H1 (cell line): ENCODE results near the gene GJA10. TPM values are rescaled to one million over a fixed set of nuclear protein-coding genes. Genes with fewer than 3 reads are reported as not detected.

Experiments used
- CTCF ChIA-PET: fragments of 300-600 bp; sonication (Branson Sonifier 250); formaldehyde crosslinking; loops from one replicate; lab custom pipeline; 2021; ENCODE audit not compliant: partially characterized antibody; lab: Charles Lee
- POLR2A ChIA-PET: fragments of 300-600 bp; sonication (Branson Sonifier 250); formaldehyde crosslinking; loops from one replicate; lab custom pipeline; 2021; ENCODE audit warnings: inconsistent platforms; ENCODE audit not compliant: partially characterized antibody; lab: Charles Lee
- DNase-seq, 2 experiments: peaks; one replicate each; pipeline versions ENCODE4 v3.0.0 to v3.0.0-alpha.2; 2010 to 2022; ENCODE audit warnings: low spot score in 2 of 2, low read depth in 1 of 2, mixed read lengths in 1 of 2
- FAIRE-seq: peaks from 2 replicates; lab custom pipeline; 2011; peaks lifted over from hg19 to GRCh38; lab: Jason Lieb, UNC
- H2AFZ ChIP-seq: 2 replicates; pipeline ENCODE4 v1.8.1; 2012; ENCODE audit warnings: low read length, inconsistent platforms
- H2AK5ac ChIP-seq: 2 replicates; pipeline ENCODE4 v1.6.1; 2013; ENCODE audit warnings: low read depth, low read length
- H2BK120ac ChIP-seq: replicated peaks from 2 replicates; pipeline ENCODE3; 2013; ENCODE audit warnings: low read depth, low read length, inconsistent platforms
- H2BK12ac ChIP-seq: 2 replicates; pipeline ENCODE4 v1.6.1; 2013; ENCODE audit warnings: low read depth, low read length
- H2BK15ac ChIP-seq: 2 replicates; pipeline ENCODE4 v1.6.1; 2013; ENCODE audit warnings: low read length
- H2BK20ac ChIP-seq: 2 replicates; pipeline ENCODE4 v1.6.1; 2013; ENCODE audit warnings: low read length
- H2BK5ac ChIP-seq: 2 replicates; pipeline ENCODE4 v1.6.1; 2013; ENCODE audit warnings: low read depth, low read length
- H3K14ac ChIP-seq: 2 replicates; pipeline ENCODE4 v1.6.1; 2013; ENCODE audit warnings: inconsistent platforms; ENCODE audit not compliant: insufficient read length
- H3K18ac ChIP-seq: 2 replicates; pipeline ENCODE4 v1.6.1; 2013; ENCODE audit warnings: low read length; ENCODE audit errors: extremely low read depth
- H3K23ac ChIP-seq: 2 replicates; pipeline ENCODE4 v1.6.1; 2013; ENCODE audit warnings: inconsistent platforms; ENCODE audit not compliant: insufficient read length
- H3K23me2 ChIP-seq: 2 replicates; pipeline ENCODE4 v1.6.1; 2013; ENCODE audit warnings: low read depth, low read length
- H3K27ac ChIP-seq: 2 replicates; pipeline ENCODE4 v1.6.1; 2011; ENCODE audit warnings: low read depth, low read length, inconsistent platforms
- H3K27me3 ChIP-seq, 4 experiments: replicated peaks in 1 of 4; 1 replicate in 1 of 4; 2 replicates in 3 of 4; pipeline versions ENCODE4 v1.6.1 to v1.8.1; 2011 to 2013; ENCODE audit warnings: low read length in 3 of 4, mild to moderate bottlenecking in 3 of 4, inconsistent platforms in 2 of 4, mixed read lengths in 2 of 4, moderate library complexity in 1 of 4; ENCODE audit not compliant: control insufficient read depth in 3 of 4, insufficient read depth in 3 of 4; ENCODE audit errors: extremely low read depth in 1 of 4
- H3K36me3 ChIP-seq, 4 experiments: 2 replicates each; pipeline versions ENCODE4 v1.6.1 to v1.8.1; 2011 to 2013; ENCODE audit warnings: mild to moderate bottlenecking in 4 of 4, low read length in 3 of 4, moderate library complexity in 2 of 4, control low read depth in 1 of 4, inconsistent platforms in 1 of 4; ENCODE audit not compliant: insufficient read depth in 4 of 4, control insufficient read depth in 2 of 4
- H3K4ac ChIP-seq: replicated peaks from 2 replicates; pipeline ENCODE3; 2013; ENCODE audit warnings: low read length, low read depth, mixed read lengths, inconsistent platforms; ENCODE audit not compliant: insufficient read length
- H3K4me1 ChIP-seq, 4 experiments: replicated peaks in 1 of 4; 1 replicate in 1 of 4; 2 replicates in 3 of 4; pipeline versions ENCODE4 v1.6.1 to v1.8.1; 2011 to 2013; ENCODE audit warnings: low read length in 3 of 4, inconsistent platforms in 2 of 4, mixed read lengths in 1 of 4; ENCODE audit not compliant: insufficient read depth in 4 of 4, control insufficient read depth in 3 of 4
- H3K4me2 ChIP-seq, 2 experiments: 2 replicates each; pipeline versions ENCODE4 v1.6.1 to v1.8.1; 2011 to 2013; ENCODE audit warnings: low read depth in 2 of 2, low read length in 2 of 2, control low read depth in 1 of 2, inconsistent platforms in 1 of 2, mild to moderate bottlenecking in 1 of 2; ENCODE audit not compliant: insufficient read depth in 1 of 2
- H3K4me3 ChIP-seq, 4 experiments: fragments of 200-600, 300-600 bp in 1 of 4; sonication (generic), shearing (Covaris generic), sonication (Bioruptor Twin) in 1 of 4; 2 replicates each; pipeline versions ENCODE4 v1.5.1 to v1.8.1; 2011 to 2016; ENCODE audit warnings: low read length in 4 of 4, low read depth in 3 of 4, control low read depth in 2 of 4, inconsistent platforms in 2 of 4, mild to moderate bottlenecking in 2 of 4, mixed read lengths in 1 of 4, moderate library complexity in 1 of 4; ENCODE audit not compliant: insufficient read depth in 2 of 4; ENCODE audit errors: extremely low read depth in 1 of 4
- H3K56ac ChIP-seq: replicated peaks from 2 replicates; pipeline ENCODE3; 2013; ENCODE audit warnings: low read depth, mild to moderate bottlenecking, mixed read lengths, low read length, inconsistent platforms; ENCODE audit not compliant: insufficient read length
- H3K79me1 ChIP-seq: 2 replicates; pipeline ENCODE4 v1.6.1; 2013; ENCODE audit warnings: low read depth, low read length, control low read depth
- H3K79me2 ChIP-seq, 2 experiments: 2 replicates each; pipeline versions ENCODE4 v1.6.1 to v1.8.1; 2012 to 2013; ENCODE audit warnings: low read length in 2 of 2, mild to moderate bottlenecking in 2 of 2, inconsistent platforms in 1 of 2; ENCODE audit not compliant: insufficient read depth in 2 of 2, control insufficient read depth in 1 of 2
- H3K9ac ChIP-seq, 4 experiments: replicated peaks in 1 of 4; 1 replicate in 1 of 4; 2 replicates in 3 of 4; pipeline versions ENCODE4 v1.6.1 to v1.8.1; 2011 to 2013; ENCODE audit warnings: low read depth in 3 of 4, low read length in 3 of 4, control low read depth in 2 of 4, mild to moderate bottlenecking in 2 of 4, moderate library complexity in 2 of 4, inconsistent platforms in 1 of 4; ENCODE audit errors: extremely low read depth in 1 of 4
- H3K9me3 ChIP-seq, 2 experiments: 2 replicates each; pipeline versions ENCODE4 v1.6.1 to v1.8.1; 2012 to 2013; ENCODE audit warnings: mild to moderate bottlenecking in 2 of 2, moderate library complexity in 2 of 2, control low read depth in 1 of 2, inconsistent platforms in 1 of 2, low read depth in 1 of 2, low read length in 1 of 2, mixed read lengths in 1 of 2; ENCODE audit not compliant: insufficient read depth in 2 of 2
- H4K20me1 ChIP-seq, 2 experiments: replicated peaks in 1 of 2; 2 replicates each; pipeline versions ENCODE3 to v1.8.1; 2011 to 2013; ENCODE audit warnings: inconsistent platforms in 2 of 2, low read length in 2 of 2, mild to moderate bottlenecking in 1 of 2; ENCODE audit not compliant: insufficient read depth in 2 of 2, control insufficient read depth in 1 of 2
- H4K5ac ChIP-seq: 2 replicates; pipeline ENCODE4 v1.6.1; 2013; ENCODE audit warnings: low read length, low read depth, mixed read lengths, inconsistent platforms; ENCODE audit not compliant: insufficient read length
- H4K8ac ChIP-seq: 2 replicates; pipeline ENCODE4 v1.8.0; 2013; ENCODE audit warnings: mild to moderate bottlenecking, moderate library complexity, low read length, inconsistent platforms; ENCODE audit not compliant: insufficient read depth; ENCODE audit errors: extremely low read depth
- H4K91ac ChIP-seq: replicated peaks from 2 replicates; pipeline ENCODE3; 2013; ENCODE audit warnings: low read length, mixed read lengths, inconsistent platforms; ENCODE audit not compliant: insufficient read length
- CBX5 ChIP-seq: fragments of 300-800, 300-1000 bp; sonication (generic); IDR thresholded peaks from 2 replicates; pipeline ENCODE4 v1.7.1; 2016; ENCODE audit warnings: antibody characterized with exemption, low read length, low read depth
- CTCF ChIP-seq, 3 experiments: IDR thresholded peaks; 1 replicate in 2 of 3; 2 replicates in 1 of 3; pipeline versions ENCODE4 v1.5.1 to v1.6.1; 2011; ENCODE audit warnings: low read length in 3 of 3, mild to moderate bottlenecking in 3 of 3, inconsistent platforms in 2 of 3, low read depth in 1 of 3, moderate library complexity in 1 of 3; ENCODE audit not compliant: insufficient read depth in 1 of 3; ENCODE audit errors: control extremely low read depth in 1 of 3
- EP300 ChIP-seq, 2 experiments: IDR thresholded peaks; 1 replicate in 1 of 2; 2 replicates in 1 of 2; pipeline ENCODE4 v1.6.1; 2011 to 2012; ENCODE audit warnings: low read depth in 2 of 2, low read length in 2 of 2, mild to moderate bottlenecking in 2 of 2, borderline replicate concordance in 1 of 2, inconsistent platforms in 1 of 2, moderate library complexity in 1 of 2
- JUN ChIP-seq: IDR thresholded peaks from 2 replicates; pipeline ENCODE4 v1.6.1; 2011; ENCODE audit warnings: low read depth, mild to moderate bottlenecking, improper control_type of control experiment, low read length
- KDM4A ChIP-seq: IDR thresholded peaks from one replicate; pipeline ENCODE4 v1.7.1; 2012; ENCODE audit warnings: low read depth, mild to moderate bottlenecking, moderate library complexity, low read length, inconsistent platforms; ENCODE audit not compliant: severe bottlenecking
- NANOG ChIP-seq: IDR thresholded peaks from 2 replicates; pipeline ENCODE4 v1.6.1; 2011; ENCODE audit warnings: low read length, low read depth, mild to moderate bottlenecking, inconsistent platforms; ENCODE audit not compliant: insufficient read depth, poor library complexity, severe bottlenecking
- NRF1 ChIP-seq: IDR thresholded peaks from 2 replicates; pipeline ENCODE4 v1.6.1; 2011; ENCODE audit warnings: mild to moderate bottlenecking, low read depth, low read length, improper control_type of control experiment
- SUZ12 ChIP-seq: fragments of 200-600 bp; sonication (generic); IDR thresholded peaks from 2 replicates; pipeline ENCODE4 v1.6.1; 2012; ENCODE audit warnings: mild to moderate bottlenecking, inconsistent platforms, low read length, moderate library complexity, mixed read lengths
- TCF12 ChIP-seq: IDR thresholded peaks from 2 replicates; pipeline ENCODE4 v1.6.1; 2011; ENCODE audit warnings: low read depth, mild to moderate bottlenecking, low read length
- WGBS, 2 experiments: shearing (Covaris generic) in 1 of 2; methylation state at CpG; one replicate each; pipeline versions ENCODE4 v1.1.6 to v1.1.7; 2013 to 2015; ENCODE audit warnings: low lambda C conversion rate in 2 of 2, mixed read lengths in 2 of 2, inconsistent platforms in 1 of 2, low coverage in 1 of 2, missing lambda C conversion rate in 1 of 2; ENCODE audit not compliant: insufficient replicate concordance in 2 of 2, insufficient coverage in 1 of 2, insufficient read length in 1 of 2; ENCODE audit errors: extremely low coverage in 1 of 2, missing lambda C conversion rate in 1 of 2; 5-methylcytosine and 5-hydroxymethylcytosine counted together
- polyA plus RNA-seq, 7 experiments: library from polyadenylated mRNA; depleted of rRNA in 3 of 7; stranded (reverse) in 5 of 7; unstranded in 2 of 7; fragments of >200 nt in 5 of 7; fragments of 200-250 nt in 2 of 7; gene quantifications; 1 replicate in 5 of 7; 2 replicates in 1 of 7; 4 replicates in 1 of 7; pipeline versions ENCODE4 v1.2.1 to v1.2.3, GENCODE V29; 2011 to 2013; ENCODE audit warnings: missing spikeins in 2 of 7, mixed read lengths in 2 of 7
- total RNA-seq: library from RNA; stranded (reverse); fragmentation: NEBNext Ultra II Directional; extraction: Animal tissue kit (Norgen Biotek cat#: 25700); gene quantifications from 2 replicates; pipeline ENCODE4 v1.2.1, GENCODE V29; 2021
- TF ChIP-seq, protein P1 (sequence below): IDR thresholded peaks from 2 replicates; pipeline ENCODE4 v1.6.1; 2012; ENCODE audit warnings: inconsistent platforms

Gene GJA10
- total and polyA plus RNA-seq, 2 of the 8 experiments (the other 6 are each of a cell fraction or from before 2014, with no cell fraction given) = 0.21 TPM; not detected in 1

DNA sequence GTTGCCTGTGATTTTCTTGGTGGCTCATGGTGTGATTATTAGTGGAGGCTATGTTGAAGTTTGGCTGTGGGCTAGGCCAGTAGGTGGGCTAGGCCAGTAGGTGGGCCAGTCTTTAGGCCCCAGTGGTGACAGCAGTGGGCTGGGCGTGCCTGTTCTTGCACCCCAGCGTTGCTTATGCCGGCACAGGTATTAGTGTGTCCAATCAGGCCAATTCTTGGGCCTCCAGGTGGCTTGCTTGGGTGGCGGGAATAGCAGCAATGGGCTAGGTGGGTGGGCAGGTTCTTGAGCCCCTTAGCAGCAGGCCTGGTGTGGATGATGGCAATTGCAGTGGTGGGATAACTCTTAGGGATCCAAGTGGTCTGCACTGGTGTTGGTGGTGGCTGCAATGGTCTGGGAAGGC, 22.9 kb downstream of the GJA10 start:
- H3K4me3 ChIP-seq = no peak overlapping the region
- H3K9me3 ChIP-seq = no peaks in the 10 kb centered on the region
- no peaks in the 10 kb centered on the region for H3K36me3 ChIP-seq
- no peak overlapping the region for H2AK5ac ChIP-seq
- H3K23ac ChIP-seq = no peak overlapping the region
- no peak overlapping the region for H4K8ac ChIP-seq
- H3K23me2 ChIP-seq = no peaks in the 10 kb centered on the region; the same call in 1 of the 2 replicates
- H3K18ac ChIP-seq = no peak overlapping the region
- H2BK5ac ChIP-seq = 0 out of 2 replicates have a peak overlapping the region, but pooled peaks have one; percentile 35
- POLR2A ChIA-PET = no interaction called here
- no peak overlapping the region for H3K4ac ChIP-seq
- no peak overlapping the region for H2BK20ac ChIP-seq
- H3K79me2 ChIP-seq = no peaks in the 10 kb centered on the region
- H3K4me1 ChIP-seq = peaks cover 0 to 5% (median under 1%) of the 10 kb centered on the region in 4 experiments; a peak in 1 of 7 replicates
- DNase-seq = no peak
- no peak overlapping the region for H4K91ac ChIP-seq
- no peak overlapping the region for H3K27ac ChIP-seq
- no peak overlapping the region for H3K14ac ChIP-seq
- no peak overlapping the region for H3K4me2 ChIP-seq
- no peak for FAIRE-seq
- no peaks in the 10 kb centered on the region for H3K79me1 ChIP-seq
- H2BK12ac ChIP-seq = 0 out of 2 replicates have a peak overlapping the region, but pooled peaks have one; percentile 27
- H3K27me3 ChIP-seq = no peaks in the 10 kb centered on the region
- WGBS, 2 experiments = 90% methylated on average over 4 of the region's 4 CpGs; no CpG with 5 or more reads in 1 of the 2 experiments
- CTCF ChIA-PET = interaction anchor here (0.7 to 0.8 kb wide), 2 partner anchors 13 to 16 kb away, joined by 3 read pairs; no protein-coding TSS in a partner anchor
- H3K56ac ChIP-seq = no peak overlapping the region
- no peak overlapping the region for H4K5ac ChIP-seq
- H3K9ac ChIP-seq = no peak overlapping the region
- H4K20me1 ChIP-seq = no peaks in the 10 kb centered on the region
- no peak overlapping the region for H2BK15ac ChIP-seq
- H2AFZ ChIP-seq = no peak overlapping the region; the same call in 1 of the 2 replicates
- no peak overlapping the region for H2BK120ac ChIP-seq
- TF ChIP-seq NANOG (no peak), CBX5 (no peak), CTCF (IDR thresholded peaks at IDR 0.05; ENCODE audit: control extremely low read depth in 1 of 3, insufficient read depth in 1 of 3, low read depth in 1 of 3, low read length in 3 of 3) (no peak), SUZ12 (no peak), NRF1 (no peak), KDM4A (no peak), EP300 (IDR thresholded peaks at IDR 0.05; ENCODE audit: borderline replicate concordance in 1 of 2, low read depth in 2 of 2, low read length in 2 of 2) (no peak), TCF12 (no peak), JUN (no peak)
- TF ChIP-seq, protein P1, sequence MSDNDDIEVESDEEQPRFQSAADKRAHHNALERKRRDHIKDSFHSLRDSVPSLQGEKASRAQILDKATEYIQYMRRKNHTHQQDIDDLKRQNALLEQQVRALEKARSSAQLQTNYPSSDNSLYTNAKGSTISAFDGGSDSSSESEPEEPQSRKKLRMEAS = no peak
